ENCODE measurements around the gene NOC2L.

The NOC2L gene

DNA sequence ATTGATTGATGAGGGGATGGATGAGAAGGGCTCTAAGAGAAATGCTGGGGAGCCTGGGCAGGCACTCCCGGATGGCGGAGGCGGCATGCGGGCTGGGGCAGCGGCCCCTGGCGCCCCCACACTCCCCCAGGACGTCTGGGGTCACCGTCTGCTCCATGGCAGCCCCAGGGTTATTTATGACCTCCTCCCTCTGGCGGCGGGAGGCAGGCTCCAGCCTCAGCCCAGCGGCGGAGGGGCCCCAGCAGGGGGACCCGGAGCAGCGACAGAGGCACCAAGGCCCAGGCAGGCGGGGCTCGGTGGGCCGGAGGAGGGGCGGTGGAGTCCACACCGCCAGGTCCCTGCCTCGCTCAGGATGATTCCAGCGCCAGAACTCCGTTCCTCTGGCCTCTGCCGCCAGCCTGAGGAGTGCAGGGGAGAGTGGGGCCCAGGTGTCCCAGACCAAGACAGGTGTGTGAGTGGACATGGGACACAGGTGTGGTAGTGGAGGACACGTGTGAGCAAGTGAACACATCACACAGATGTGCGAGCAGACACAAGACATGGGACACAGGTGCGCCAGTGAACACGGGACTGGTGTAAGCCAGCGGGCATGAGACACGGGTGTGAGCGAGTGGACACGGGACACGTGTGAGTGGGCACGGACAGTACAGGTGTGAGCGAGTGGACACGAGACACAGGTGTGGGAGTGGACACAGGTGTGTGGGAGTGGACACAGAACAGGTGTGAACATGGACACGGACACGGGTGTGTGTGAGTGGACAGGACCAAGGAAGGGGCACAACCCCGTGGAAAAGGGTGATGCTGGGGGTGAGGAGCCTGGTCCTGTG, 37.8 kb downstream of the NOC2L start:
- Mint-ChIP-seq H3K4me3 (no peak overlapping the region), H3K36me3 (no peaks in the 10 kb centered on the region), H3K4me1 (peaks cover 16% of the 10 kb centered on the region), H3K9me3 (no peaks in the 10 kb centered on the region), H3K27ac (no peak overlapping the region), H3K27me3 (peaks cover 34% of the 10 kb centered on the region)
- DNase-seq (ENCODE audit: low spot score in 2 of 2): no peak
- ATAC-seq (ENCODE audit: low read depth): peak; percentile 58

DNA sequence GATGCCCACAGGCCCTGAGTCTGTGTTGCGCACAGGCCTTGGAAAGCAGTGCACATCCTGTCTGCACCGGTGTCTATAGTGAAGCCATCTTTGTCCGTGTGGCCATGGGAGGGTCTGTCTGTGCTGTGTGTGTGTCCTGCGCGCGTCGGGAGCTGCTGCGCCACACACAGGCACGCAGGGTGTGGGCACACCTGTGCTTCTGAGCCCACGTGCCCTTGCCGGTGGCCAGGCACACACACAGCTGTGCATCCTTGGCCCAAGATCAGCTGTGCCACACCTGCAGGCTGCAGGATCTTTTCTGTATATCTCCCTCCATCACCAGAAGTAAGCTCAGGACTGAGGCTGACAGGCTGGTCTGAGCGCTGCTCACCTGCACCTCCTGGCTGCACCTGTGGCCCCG, 38.5 kb downstream of the NOC2L start:
- no peaks in the 10 kb centered on the region for H3K9me3 Mint-ChIP-seq
- peaks cover 36% of the 10 kb centered on the region for H3K27me3 Mint-ChIP-seq
- no peak for ATAC-seq (ENCODE audit: low read depth)
- no peak overlapping the region for H3K27ac Mint-ChIP-seq
- DNase-seq (ENCODE audit: low spot score in 2 of 2): no peak
- peaks cover 16% of the 10 kb centered on the region for H3K4me1 Mint-ChIP-seq
- no peak overlapping the region for H3K4me3 Mint-ChIP-seq
- no peaks in the 10 kb centered on the region for H3K36me3 Mint-ChIP-seq

DNA sequence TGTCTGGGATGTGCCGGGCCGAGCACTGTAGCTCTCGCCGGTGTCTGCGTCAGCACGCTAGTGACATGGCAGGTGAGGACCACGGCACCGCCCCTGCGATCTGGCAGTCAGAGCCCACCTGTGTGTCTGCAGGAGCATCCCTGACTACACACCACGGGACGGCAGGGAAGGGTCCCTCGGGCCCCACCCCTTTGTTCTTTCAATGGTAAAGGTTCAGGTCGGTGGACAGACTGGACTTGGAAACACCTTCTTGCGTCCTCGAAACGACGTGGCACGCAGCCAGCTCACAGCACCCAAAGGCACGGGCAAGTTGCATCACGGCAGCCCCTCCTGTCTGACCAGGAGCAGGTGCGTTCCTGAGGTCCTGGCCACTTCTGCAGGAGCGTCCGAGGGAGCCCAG, 39.0 kb downstream of the NOC2L start:
- H3K36me3 Mint-ChIP-seq: no peaks in the 10 kb centered on the region
- no peak overlapping the region for H3K4me3 Mint-ChIP-seq
- DNase-seq (ENCODE audit: low spot score in 2 of 2) (no peak), ATAC-seq (ENCODE audit: low read depth) (no peak)
- H3K4me1 Mint-ChIP-seq: peaks cover 16% of the 10 kb centered on the region
- no peak overlapping the region for H3K27ac Mint-ChIP-seq
- H3K9me3 Mint-ChIP-seq: no peaks in the 10 kb centered on the region
- H3K27me3 Mint-ChIP-seq: peaks cover 38% of the 10 kb centered on the region

DNA sequence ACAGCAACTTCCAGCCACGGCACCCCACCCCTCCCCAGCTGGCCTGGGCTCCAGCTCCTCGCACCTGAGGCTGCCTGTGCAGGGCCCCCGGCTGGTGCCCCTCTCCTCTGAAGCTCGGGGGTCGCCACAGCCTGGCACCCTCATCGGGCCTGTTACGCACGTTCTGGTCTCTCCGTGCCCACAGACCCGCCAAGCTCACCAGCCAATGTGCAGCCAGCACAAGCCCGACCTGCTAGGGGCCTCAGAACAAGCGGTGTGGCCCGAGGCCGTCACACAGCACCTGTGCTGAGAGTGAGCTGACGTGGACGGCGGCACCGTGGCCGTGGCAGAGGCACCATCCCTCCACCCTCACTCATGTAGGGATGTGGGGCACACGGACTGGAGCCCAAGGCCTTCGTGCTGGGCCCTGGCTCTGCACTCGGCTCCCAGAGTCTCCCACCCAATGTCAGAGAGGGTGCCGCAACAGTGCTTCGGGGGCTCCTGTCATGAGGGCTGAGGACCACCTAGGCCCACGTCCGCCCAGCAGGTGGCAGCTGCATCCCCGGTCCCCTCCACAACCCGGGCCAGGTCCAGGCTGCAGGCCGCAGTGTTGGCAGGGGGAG, 39.7 kb downstream of the NOC2L start:
- Mint-ChIP-seq H3K27me3 (peaks cover 39% of the 10 kb centered on the region), H3K4me1 (peaks cover 16% of the 10 kb centered on the region), H3K36me3 (no peaks in the 10 kb centered on the region), H3K27ac (no peak overlapping the region), H3K4me3 (no peak overlapping the region), H3K9me3 (no peaks in the 10 kb centered on the region)
- DNase-seq (ENCODE audit: low spot score in 2 of 2) (no peak), ATAC-seq (ENCODE audit: low read depth) (no peak)

DNA sequence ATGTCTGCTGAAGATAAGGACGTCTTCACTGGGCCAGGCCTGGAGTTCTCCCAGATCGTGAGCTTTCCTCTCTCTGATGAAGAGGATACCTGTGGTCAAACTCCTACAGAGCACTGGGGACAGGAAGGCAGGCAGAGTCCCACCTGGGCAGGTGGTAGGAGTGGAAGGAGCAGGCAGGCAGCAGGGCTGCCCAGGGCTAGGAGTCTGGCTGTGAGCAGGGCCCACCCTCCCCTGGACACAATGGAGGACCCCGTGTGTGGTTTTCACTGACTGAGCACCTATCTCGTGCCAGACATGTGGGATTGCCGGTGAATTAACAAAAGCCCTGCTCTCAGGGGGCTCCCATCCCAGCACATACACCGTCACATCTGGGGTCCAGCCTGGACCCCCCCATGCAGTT, 40.2 kb downstream of the NOC2L start:
- no peak for DNase-seq (ENCODE audit: low spot score in 2 of 2)
- H3K4me3 Mint-ChIP-seq: no peak overlapping the region
- H3K9me3 Mint-ChIP-seq: no peaks in the 10 kb centered on the region
- H3K36me3 Mint-ChIP-seq: no peaks in the 10 kb centered on the region
- peaks cover 16% of the 10 kb centered on the region for H3K4me1 Mint-ChIP-seq
- no peak for ATAC-seq (ENCODE audit: low read depth)
- peaks cover 42% of the 10 kb centered on the region for H3K27me3 Mint-ChIP-seq
- no peak overlapping the region for H3K27ac Mint-ChIP-seq

DNA sequence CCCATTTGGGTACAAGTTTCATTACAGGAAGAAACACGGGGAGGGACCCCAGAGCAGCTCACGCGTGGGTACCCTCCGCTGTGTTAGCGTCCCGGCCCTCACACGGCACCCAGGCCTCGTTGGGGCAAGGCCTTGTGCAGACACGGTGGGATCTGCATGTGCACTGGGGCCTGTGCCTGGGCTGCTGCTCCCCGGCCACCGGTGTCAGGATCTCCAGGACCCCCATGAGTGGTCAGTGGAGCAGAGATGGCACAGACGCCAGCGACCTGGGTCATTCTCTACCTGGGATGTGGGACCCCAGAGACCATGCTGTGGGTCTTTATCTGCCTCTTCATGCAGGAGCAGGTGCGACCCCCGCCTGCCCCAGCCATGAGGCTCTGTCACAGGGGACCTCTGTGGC, 40.7 kb downstream of the NOC2L start:
- peaks cover 15% of the 10 kb centered on the region for H3K4me1 Mint-ChIP-seq
- no peaks in the 10 kb centered on the region for H3K36me3 Mint-ChIP-seq
- H3K27ac Mint-ChIP-seq: no peak overlapping the region
- DNase-seq (ENCODE audit: low spot score in 2 of 2) (no peak), ATAC-seq (ENCODE audit: low read depth) (no peak)
- no peaks in the 10 kb centered on the region for H3K9me3 Mint-ChIP-seq
- H3K4me3 Mint-ChIP-seq: no peak overlapping the region
- H3K27me3 Mint-ChIP-seq: peaks cover 43% of the 10 kb centered on the region

DNA sequence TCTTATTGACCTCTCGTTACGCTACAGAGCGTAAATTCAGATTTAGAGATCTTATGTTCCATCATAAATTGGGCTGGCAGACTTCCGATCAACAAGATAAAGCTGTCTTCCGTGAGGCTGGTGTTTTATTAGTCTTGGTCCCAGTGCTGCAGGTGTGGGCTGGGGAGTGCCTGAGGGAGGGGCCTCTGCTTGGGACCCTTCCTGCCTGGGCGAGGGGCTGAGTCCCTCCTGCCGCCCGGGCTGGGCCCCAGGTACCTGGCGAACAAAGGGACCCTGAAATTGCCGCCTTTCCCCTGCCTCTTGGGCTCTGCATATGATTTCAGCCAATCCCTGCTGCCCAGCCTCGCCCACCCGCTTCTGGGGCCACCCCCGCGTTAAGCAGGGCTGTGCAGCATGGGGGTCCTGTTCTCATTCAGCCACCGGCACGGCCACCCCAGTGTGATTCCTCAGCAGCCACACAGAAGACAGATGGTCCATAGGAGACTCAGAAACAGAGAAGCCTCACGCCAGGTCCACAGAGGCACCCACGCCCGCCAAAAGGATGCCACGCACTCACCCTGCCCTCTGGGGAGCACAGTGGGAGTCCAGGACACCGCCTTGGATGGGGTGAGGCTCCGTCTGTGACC, 41.5 kb downstream of the NOC2L start:
- Mint-ChIP-seq H3K9me3 (no peaks in the 10 kb centered on the region), H3K4me3 (no peak overlapping the region), H3K36me3 (no peaks in the 10 kb centered on the region), H3K27me3 (peaks cover 42% of the 10 kb centered on the region), H3K4me1 (peaks cover 12% of the 10 kb centered on the region), H3K27ac (no peak overlapping the region)
- DNase-seq (ENCODE audit: low spot score in 2 of 2) (no peak), ATAC-seq (ENCODE audit: low read depth) (no peak)

DNA sequence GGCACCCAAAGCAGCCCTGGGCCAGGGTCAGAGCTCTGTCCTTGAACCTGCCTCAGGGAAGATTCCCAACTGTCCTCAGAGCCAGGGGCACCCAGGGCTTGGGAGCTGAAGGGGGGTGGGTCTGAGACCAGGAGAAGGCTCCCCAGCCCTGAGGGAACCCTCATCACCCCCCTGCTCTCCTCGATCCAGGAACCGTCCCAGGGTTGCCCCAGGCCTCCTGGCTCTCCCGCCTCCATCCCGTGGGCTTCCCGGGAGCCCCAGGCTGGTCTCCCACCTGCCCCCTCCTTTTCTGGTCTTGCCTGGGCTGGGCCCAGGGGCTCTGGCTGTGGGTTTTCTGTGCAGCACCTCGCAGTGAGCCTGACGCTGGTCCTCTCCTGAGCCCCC, 42.0 kb downstream of the NOC2L start:
- no peak for ATAC-seq (ENCODE audit: low read depth)
- Mint-ChIP-seq H3K27ac (no peak overlapping the region), H3K27me3 (peaks cover 43% of the 10 kb centered on the region), H3K4me1 (peaks cover 14% of the 10 kb centered on the region), H3K36me3 (no peaks in the 10 kb centered on the region), H3K4me3 (no peak overlapping the region), H3K9me3 (no peaks in the 10 kb centered on the region)
- no peak for DNase-seq (ENCODE audit: low spot score in 2 of 2)

DNA sequence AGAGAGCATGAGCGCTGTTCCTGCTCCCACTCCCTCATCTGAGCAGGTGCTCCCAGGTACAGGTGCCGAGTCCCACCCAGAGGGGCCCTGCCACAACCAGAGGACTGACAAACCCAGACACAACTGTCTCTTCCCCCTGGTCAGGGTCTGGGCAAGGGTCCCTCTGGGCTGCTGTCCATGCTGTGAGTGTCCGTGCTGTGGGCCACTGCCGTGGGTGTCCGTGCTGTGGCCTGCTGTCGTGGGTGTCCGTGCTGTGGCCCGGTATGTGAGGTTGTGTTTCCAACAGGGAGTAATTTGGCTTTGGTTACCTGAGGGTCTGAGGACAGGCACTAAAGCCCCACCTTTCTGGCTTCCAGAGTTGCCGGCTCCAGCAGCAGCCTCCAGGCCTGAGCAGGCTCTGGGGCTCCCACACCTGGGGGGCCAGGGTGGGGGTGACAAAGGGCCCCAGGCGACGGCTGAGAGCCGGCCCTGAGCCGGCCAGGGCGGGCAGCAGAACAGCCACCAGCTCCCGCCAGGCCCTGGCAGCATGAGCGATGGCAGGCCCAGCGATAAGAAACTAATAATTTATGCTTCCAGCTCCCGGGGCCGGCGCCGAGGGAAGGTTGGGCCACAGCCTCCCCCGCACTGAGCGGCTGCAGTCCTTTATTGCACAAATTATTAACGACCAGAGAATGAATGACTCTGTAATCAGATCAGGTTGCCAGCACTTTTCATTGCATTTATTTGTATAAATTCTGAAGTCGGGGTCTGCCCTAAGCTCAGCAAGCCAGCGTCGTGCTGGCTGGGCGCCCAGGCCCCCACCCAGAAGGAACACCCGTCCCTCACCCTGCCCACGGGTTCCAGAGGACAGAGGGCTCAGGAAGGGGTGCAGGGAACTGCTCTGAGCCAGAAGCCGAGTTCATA, 42.6 kb downstream of the NOC2L start:
- Mint-ChIP-seq H3K36me3 (no peaks in the 10 kb centered on the region), H3K4me3 (no peak overlapping the region), H3K4me1 (peaks cover 12% of the 10 kb centered on the region), H3K27me3 (peaks cover 41% of the 10 kb centered on the region), H3K27ac (no peak overlapping the region), H3K9me3 (no peaks in the 10 kb centered on the region)
- DNase-seq (ENCODE audit: low spot score in 2 of 2) (no peak), ATAC-seq (ENCODE audit: low read depth) (no peak)

DNA sequence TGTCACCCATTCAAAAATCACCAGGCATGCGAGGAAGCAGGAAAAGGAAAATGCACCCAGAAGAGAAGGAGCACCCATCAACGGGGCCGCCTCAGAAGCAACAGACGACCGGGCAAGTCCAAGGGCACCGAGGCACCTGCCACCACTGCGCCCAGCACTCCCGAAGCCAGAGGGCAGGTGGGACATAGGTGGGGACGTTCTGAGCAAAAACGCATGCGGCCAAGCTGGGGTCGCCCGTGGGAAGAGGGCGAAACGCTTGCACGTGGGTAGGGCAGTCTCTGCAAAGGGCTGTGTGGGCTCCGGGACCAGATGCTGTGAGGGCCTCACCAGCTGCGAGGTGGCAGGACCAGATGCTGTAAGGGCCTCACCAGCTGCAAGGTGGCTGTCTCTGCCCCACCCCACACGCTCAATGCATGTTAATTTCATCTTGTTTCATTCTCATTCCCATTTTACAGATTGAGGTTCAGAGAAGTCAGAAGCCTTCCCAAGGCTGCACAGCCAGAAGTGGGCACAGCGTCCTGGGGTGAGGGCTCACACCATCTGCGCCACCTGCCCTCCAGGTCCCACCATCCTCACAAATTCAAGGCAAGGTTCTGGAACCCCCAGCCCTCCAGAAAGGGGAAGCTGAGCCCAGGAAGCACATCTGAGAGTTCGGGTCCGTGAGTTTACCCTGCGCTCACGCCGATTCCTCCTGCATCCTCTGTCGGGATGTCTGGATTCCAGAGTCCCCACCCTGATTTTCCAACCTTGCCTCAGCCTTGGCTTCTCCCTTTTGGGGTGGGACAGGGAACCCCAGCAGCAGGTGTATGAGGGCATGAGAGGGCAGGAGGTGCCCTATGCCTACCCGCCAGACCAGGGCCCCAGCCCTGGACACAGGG, 43.5 kb downstream of the NOC2L start:
- peaks cover 43% of the 10 kb centered on the region for H3K27me3 Mint-ChIP-seq
- peaks cover 6% of the 10 kb centered on the region for H3K4me1 Mint-ChIP-seq
- no peak for ATAC-seq (ENCODE audit: low read depth)
- DNase-seq (ENCODE audit: low spot score in 2 of 2): no peak
- H3K27ac Mint-ChIP-seq: no peak overlapping the region
- no peaks in the 10 kb centered on the region for H3K9me3 Mint-ChIP-seq
- H3K4me3 Mint-ChIP-seq: no peak overlapping the region
- H3K36me3 Mint-ChIP-seq: no peaks in the 10 kb centered on the region

DNA sequence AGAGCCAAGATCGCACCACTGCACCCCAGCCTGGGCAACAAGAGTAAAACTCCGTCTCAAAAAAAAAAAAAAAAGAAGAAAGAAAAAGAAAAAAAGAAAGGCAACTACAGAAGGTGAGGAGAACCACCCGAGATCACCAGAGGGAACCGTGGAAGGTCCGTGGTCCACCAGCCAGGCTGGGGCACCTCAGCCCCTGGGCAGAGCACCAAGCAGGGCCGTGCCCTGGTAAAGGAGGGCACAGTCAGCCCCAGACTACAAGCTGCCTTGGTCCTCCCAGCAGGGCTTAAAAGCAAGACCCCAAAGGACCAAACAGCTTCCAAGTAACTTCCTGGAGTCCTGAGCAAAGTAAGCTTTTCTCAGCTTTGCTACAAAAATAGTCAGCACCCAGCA, 44.2 kb downstream of the NOC2L start:
- DNase-seq (ENCODE audit: low spot score in 2 of 2): no peak
- H3K9me3 Mint-ChIP-seq: no peaks in the 10 kb centered on the region
- H3K36me3 Mint-ChIP-seq: no peaks in the 10 kb centered on the region
- no peak for ATAC-seq (ENCODE audit: low read depth)
- H3K27ac Mint-ChIP-seq: no peak overlapping the region
- no peak overlapping the region for H3K4me3 Mint-ChIP-seq
- peaks cover 4% of the 10 kb centered on the region for H3K4me1 Mint-ChIP-seq
- H3K27me3 Mint-ChIP-seq: peaks cover 38% of the 10 kb centered on the region

DNA sequence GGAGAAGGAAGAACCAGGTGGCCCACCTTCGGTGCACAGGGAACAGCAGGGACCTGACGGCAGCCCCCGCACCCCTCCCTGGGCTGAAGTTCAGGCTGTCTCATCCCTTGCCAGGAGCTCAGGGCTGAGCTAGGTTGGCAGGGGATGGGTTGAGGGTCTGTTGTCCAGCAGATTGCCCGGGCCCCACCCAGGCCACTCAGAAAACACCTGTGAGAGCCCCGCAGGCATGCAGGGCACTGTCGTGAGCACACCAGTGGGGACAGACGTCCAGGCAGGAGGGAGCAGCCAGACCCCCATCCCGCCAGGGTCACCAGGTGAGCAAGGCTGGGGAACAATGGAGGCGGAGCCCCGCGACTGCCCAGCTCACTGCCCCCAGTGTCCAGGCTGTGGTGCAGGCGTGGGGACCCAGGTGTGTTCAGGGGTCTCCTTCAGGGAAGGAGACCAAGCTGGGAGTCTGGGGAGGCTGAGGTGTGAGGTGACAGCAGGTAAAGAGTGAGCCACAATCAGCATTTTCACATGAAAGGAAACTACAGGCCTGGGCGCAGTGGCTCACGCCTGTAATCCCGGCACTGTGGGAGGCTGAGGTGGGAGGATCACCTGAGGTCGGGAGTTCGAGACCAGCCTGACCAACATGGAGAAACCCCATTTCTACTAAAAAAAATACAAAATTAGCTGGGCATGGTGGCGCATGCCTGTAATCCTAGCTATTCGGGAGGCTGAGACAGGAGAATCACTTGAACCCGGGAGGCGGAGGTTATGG, 44.7 kb downstream of the NOC2L start:
- no peaks in the 10 kb centered on the region for H3K36me3 Mint-ChIP-seq
- H3K4me1 Mint-ChIP-seq: peaks cover 4% of the 10 kb centered on the region
- H3K27me3 Mint-ChIP-seq: peaks cover 37% of the 10 kb centered on the region
- no peak for ATAC-seq (ENCODE audit: low read depth)
- H3K9me3 Mint-ChIP-seq: no peaks in the 10 kb centered on the region
- no peak for DNase-seq (ENCODE audit: low spot score in 2 of 2)
- no peak overlapping the region for H3K27ac Mint-ChIP-seq
- H3K4me3 Mint-ChIP-seq: no peak overlapping the region

Measured in memory B cell (primary cell).